HUES48 (cell line): ENCODE data around the gene GRIN2C.
A peak's percentile ranks its signal among the peaks of the same experiment; 100 is the strongest.

ENCODE experiments used
- H3K27ac ChIP-seq: one replicate; pipeline ENCODE4 v1.7.0; 2013; ENCODE audit warnings: low read depth, low read length, inconsistent platforms
- H3K27me3 ChIP-seq: 2 replicates; pipeline ENCODE4 v1.6.1; 2013; ENCODE audit warnings: mild to moderate bottlenecking, low read length; ENCODE audit not compliant: control insufficient read depth, insufficient read depth
- H3K36me3 ChIP-seq: 2 replicates; pipeline ENCODE4 v1.6.1; 2013; ENCODE audit warnings: low read length; ENCODE audit not compliant: control insufficient read depth, insufficient read depth
- H3K4me1 ChIP-seq: 2 replicates; pipeline ENCODE4 v1.6.1; 2013; ENCODE audit warnings: mild to moderate bottlenecking, low read length; ENCODE audit not compliant: control insufficient read depth, insufficient read depth
- H3K4me3 ChIP-seq: 2 replicates; pipeline ENCODE4 v1.5.1; 2013; ENCODE audit warnings: mild to moderate bottlenecking, low read depth, low read length
- H3K9ac ChIP-seq: 2 replicates; pipeline ENCODE4 v1.6.1; 2013; ENCODE audit warnings: mild to moderate bottlenecking, low read depth, low read length, moderate library complexity
- H3K9me3 ChIP-seq: 2 replicates; pipeline ENCODE4 v1.6.1; 2013; ENCODE audit warnings: low read length; ENCODE audit not compliant: control insufficient read depth, insufficient read depth

GRIN2C gene

DNA sequence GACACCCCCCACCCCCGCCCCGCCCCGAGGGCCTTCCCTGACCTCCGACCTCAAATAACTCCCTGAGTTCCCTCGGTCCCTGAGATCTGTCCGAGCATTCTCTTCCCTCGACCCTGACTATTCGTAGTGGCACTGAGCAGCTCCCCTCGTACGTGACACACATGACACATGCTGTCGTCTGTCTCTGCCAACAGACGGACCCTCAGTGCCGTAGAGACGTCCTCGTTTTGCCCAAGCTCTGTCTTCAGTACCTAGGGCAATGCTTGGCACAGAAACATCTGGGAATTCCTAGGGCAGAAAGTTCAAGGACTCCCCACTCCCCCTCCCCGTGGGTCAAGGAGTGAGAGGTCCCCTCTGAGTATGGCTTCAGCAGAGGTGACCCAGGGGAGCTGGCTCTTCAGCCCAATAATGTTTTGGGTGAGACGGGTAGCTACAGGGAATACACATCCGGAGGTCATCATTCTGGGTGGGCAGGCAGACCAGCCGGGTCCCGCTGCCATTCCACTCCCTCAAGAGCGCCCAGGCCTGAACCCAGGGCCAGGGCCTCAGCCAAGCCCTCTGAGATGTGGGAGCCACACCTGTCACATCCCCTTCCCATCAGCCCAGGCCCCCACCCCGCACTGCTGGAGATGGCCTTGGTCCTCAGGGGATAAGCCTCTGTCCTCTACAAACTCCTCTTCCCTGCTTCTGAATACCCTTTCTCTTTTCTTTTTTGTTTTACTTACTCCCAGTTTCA is 34.4 kb upstream of the GRIN2C start:
- Histone ChIP-seq H3K27me3 (peaks cover 53% of the 10 kb centered on the region), H3K4me1 (no peaks in the 10 kb centered on the region), H3K36me3 (no peaks in the 10 kb centered on the region), H3K27ac (no peak overlapping the region), H3K9ac (no peak overlapping the region), H3K9me3 (no peaks in the 10 kb centered on the region), H3K4me3 (peak overlapping the region; percentile 69; the same call in 1 of the 2 replicates)

DNA sequence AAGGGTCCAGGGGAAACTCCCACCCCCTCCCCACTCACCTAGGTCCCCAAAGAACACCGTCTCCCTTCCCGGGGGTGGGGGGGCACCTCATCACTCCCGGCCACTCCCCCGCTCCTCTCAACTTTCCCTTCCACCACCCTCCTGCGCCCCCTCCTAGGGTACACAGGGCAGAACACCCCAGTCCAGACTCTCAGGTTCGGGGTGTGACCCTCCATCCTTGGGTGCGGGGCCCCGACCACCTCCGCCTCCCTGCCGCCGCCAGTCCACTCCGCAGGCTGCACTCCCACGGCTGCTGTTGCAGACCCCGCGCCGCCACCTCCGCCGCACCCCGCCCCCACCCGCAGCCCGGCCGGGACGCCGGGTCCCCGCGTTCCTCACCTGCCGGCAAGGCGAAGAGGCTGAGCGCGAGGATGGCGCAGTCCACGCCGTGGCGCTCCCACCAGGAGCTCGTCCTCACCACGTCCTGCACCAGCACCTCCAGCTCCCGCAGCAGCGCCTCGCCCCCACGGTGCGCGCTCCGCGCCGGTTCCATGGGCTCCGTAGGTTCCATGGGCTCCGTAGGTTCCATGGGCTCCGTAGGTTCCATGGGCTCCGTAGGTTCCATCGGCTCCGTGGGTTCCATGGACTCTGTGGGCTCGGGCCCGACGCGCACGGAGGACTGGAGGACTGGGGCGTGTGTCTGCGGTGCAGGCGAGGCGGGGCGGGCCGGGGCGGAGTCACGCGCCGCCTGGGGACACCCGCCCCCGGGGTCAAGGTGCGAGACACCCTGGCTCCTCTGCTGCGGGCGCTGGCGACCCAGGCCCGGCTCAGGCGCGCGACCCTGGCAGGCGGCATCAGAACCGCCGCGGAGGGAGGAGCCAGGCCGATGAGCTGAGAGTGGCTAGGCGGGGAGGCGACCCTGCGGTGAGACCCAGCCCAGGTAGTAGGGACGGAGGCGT is 33.6 kb upstream of the GRIN2C start, which contains the start of gene FADS6:
TSS of gene FADS6 (minus strand) at position 660 of the 938 bp plus-strand sequence. CDS start at position 622, 38 bp downstream.
- Histone ChIP-seq H3K27me3 (peaks cover 53% of the 10 kb centered on the region), H3K9ac (no peak within 1 kb of the TSS), H3K4me3 (peak within 1 kb of the TSS; percentile 69), H3K36me3 (no peaks in the 10 kb centered on the region), H3K9me3 (no peaks in the 10 kb centered on the region), H3K4me1 (no peaks in the 10 kb centered on the region), H3K27ac (no peak within 1 kb of the TSS)

DNA sequence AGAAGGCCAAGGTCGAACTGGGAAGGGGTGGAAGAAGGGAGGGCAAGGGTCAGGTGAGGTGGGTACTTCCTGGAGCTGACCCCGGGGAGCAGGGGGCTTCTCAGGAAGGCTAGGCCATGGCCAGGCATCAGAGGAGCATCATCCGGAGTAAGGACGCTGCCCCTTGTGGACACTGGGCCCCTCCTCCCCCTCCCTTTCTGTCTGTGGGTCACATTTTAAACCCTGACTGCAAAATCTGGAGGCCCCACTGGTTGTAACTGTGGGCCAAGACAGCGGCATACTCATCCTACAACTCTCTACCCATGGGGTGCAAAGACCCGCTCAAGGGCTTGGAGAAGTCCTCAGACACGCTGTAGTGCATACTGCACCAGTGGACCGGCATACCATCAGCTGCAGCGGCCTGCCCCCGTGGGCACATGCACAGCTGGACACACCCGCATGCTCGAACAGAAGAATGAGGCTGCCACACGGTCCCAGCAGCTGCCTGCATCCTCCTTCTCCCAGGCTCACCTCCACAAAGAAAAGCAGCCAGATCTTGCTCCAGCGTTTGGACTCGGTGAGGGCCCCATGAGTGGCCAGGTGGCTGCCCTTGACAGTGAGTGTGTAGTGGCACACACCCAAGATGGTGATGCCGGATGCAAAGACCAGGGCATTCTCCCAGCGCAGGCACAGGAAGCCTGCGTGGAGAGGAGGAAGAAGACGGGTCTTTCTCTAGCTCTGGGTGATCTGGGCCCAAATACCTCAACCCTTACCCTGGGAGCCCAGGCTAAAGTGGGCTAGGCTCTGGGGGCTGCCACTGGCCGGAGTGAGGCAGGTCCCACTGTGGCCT is 32.5 kb upstream of the GRIN2C start:
- Histone ChIP-seq H3K4me1 (no peaks in the 10 kb centered on the region), H3K4me3 (peak overlapping the region; percentile 69; the same call in 1 of the 2 replicates), H3K9me3 (no peaks in the 10 kb centered on the region), H3K36me3 (no peaks in the 10 kb centered on the region), H3K9ac (no peak overlapping the region), H3K27ac (no peak overlapping the region), H3K27me3 (peaks cover 53% of the 10 kb centered on the region)

DNA sequence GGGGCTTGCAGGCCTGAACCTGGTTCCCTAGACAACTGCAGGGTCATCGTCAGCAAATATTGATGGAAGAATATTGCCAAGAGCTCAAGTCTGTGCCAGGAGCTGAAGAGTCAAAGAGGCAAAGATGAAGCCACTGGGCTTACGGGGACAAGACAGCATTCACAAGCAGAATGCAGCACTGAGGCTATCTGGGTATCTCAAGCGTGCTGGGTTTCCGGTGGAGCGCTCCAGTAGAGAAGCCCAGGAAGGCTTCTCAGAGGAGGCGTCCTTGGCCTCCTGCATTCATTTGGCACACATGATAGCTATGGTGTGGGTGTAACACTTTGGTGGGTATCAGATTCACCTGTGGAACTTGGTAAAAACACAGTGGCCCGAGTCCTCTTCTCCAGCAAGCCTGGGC is 30.9 kb upstream of the GRIN2C start:
- Histone ChIP-seq H3K4me1 (no peaks in the 10 kb centered on the region), H3K27ac (no peak overlapping the region), H3K9me3 (no peaks in the 10 kb centered on the region), H3K9ac (no peak overlapping the region), H3K36me3 (no peaks in the 10 kb centered on the region), H3K27me3 (peaks cover 42% of the 10 kb centered on the region), H3K4me3 (no peak overlapping the region)

DNA sequence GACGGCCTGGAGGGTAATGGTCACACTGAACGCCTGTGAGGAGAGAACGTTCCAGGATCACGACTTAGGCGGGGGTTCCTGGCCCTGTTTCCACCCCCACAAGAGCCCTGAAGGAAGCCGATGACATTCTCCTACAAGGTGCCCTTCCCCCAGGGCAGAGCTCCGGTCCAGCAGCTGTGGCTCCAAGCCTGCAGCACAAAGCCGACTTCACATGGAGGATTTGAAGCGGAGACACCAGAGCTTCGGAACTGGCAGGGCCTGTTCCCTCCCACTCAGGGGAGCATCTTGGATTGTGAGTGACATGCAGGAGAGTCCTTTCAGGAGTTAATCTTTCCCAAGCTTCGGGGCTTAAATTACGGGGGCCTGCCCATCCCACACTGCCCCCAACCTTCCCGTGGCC is 28.8 kb upstream of the GRIN2C start:
- Histone ChIP-seq H3K9ac (no peak overlapping the region), H3K4me1 (no peaks in the 10 kb centered on the region; the same call in 1 of the 2 replicates), H3K9me3 (no peaks in the 10 kb centered on the region), H3K36me3 (no peaks in the 10 kb centered on the region), H3K27ac (no peak overlapping the region), H3K27me3 (peaks cover 22% of the 10 kb centered on the region), H3K4me3 (no peak overlapping the region)

DNA sequence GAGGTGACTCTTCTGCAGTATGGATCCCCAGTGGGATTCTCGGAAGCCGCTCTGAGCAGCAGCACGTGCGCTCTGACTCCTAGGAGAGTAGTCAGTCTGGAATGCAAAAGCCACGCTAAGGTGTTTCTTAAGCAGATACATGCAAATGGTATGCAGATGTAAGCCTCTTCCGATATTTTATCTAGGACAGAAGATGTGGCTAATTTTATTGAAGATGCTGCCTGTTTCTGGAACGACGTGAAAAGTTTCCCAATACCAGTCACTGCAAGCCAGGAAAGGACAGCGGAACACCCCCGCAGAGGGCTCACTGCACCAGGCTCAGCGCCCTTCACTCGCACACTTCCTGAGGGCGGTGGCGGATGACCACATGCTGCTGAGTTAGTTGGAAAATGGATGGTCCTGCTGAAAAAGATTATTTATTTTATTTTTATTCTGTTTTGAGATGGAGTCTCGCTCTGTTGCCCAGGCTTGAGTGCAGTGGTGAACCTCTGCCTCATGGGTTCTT is 23.6 kb upstream of the GRIN2C start:
- Histone ChIP-seq H3K9ac (no peak overlapping the region), H3K9me3 (no peaks in the 10 kb centered on the region), H3K27ac (no peak overlapping the region), H3K4me3 (no peak overlapping the region), H3K4me1 (peaks cover 9% of the 10 kb centered on the region), H3K36me3 (no peaks in the 10 kb centered on the region), H3K27me3 (no peaks in the 10 kb centered on the region; the same call in 1 of the 2 replicates)

DNA sequence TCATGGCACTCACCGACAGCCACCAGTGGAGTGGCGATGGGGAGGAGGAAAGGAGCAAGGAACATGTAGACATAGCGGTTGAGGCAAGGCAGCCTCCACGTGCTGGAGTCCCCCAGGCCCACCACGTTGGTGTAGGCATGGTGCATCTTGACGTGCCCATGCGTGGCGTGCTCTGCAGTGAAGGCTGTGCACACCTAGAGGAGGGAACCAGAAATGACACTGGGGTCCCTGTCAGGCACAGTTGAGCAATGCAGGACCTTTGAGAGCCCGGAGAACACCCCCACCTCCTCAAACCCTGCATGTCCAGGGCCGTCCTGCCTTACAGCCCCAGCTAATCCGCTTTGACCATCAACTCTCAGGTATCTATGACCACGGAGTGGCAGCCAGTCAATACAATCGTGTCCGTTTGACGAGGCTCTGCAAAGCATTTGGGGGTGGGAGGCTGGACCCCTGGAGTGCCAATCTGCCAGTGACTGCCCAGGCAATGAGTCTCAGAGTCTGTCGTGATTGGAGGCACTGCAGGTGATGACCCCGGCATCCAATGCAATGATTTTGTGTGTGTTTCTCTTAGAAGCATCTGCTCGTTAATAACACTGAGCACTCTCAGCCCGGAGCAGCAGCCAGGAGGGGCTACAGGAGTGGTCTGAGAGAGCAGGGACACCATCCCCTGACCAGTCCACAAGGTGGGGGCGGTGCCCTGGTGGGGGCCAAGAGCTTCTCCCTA is 23.0 kb upstream of the GRIN2C start:
- no peaks in the 10 kb centered on the region for H3K36me3 ChIP-seq
- no peak overlapping the region for H3K27ac ChIP-seq
- H3K9ac ChIP-seq, result no peak overlapping the region
- H3K4me1 ChIP-seq, result peaks cover 9% of the 10 kb centered on the region
- H3K9me3 ChIP-seq, result no peaks in the 10 kb centered on the region
- no peak overlapping the region for H3K4me3 ChIP-seq
- no peaks in the 10 kb centered on the region; the same call in 1 of the 2 replicates for H3K27me3 ChIP-seq

DNA sequence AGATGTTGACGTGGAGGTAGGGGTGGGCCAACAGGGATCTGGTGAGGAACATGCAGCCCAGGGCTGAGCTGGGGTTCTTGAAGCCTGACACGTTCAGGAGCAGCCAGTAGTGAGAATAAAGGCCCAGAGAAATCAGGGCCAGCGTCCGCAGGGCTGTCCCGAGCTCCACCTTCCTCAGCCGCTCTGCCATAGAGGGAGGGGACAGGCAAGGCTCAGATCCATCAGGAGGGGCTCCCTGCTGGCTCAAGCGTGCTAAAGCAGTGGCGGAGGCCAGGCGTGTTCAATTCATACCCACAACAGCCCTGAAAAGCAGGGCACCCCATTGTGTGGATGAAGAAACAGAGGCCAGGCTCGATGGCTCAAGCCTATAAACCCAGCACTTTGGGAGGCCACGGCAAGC is 21.4 kb upstream of the GRIN2C start:
- Histone ChIP-seq H3K27ac (no peak overlapping the region), H3K27me3 (no peaks in the 10 kb centered on the region), H3K4me1 (peaks cover 9% of the 10 kb centered on the region), H3K36me3 (no peaks in the 10 kb centered on the region), H3K4me3 (no peak overlapping the region), H3K9me3 (no peaks in the 10 kb centered on the region), H3K9ac (no peak overlapping the region)

DNA sequence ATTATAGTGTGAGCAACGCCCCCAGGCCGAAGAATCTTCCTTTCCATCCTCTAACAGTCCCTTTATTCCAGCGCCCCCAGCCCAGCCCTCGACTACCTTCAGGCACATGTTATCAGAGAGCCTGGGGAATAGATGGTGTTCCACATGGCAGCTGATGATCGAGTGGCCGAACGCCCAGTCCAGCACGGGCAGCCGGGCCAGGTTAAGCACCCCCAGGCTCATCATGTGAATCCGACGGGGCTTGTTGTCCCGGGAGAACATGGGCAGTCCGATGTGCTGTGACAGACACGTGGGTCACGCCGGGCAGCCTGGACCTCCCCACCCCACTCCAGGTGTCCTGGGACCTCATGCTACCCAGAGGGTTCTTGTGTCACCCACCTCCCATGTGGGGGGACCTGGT is 19.6 kb upstream of the GRIN2C start:
- H3K27me3 ChIP-seq, result no peaks in the 10 kb centered on the region
- H3K9ac ChIP-seq, result no peak overlapping the region
- H3K4me1 ChIP-seq, result peaks cover 9% of the 10 kb centered on the region
- no peaks in the 10 kb centered on the region for H3K9me3 ChIP-seq
- H3K4me3 ChIP-seq, result no peak overlapping the region
- H3K36me3 ChIP-seq, result no peaks in the 10 kb centered on the region
- no peak overlapping the region for H3K27ac ChIP-seq

DNA sequence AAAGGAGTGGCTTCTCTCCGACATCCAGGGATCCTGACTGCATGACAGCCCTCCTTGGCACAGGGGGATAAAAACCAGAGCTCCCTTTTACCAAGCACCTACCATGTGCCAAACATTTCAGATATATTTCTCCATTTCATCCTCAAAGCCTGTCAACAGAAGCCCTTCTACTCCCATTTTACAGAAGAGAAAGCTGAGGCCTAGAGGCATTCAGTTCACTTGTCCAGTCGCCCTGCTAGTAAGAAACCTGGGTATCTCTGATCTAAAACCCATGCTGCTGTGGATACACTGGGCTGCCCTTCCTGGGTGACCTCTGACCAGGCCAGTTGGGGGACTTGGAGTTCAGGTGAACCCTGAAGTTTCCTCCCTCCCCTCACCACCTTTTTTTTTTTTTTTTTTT is 19.0 kb upstream of the GRIN2C start:
- no peak overlapping the region for H3K4me3 ChIP-seq
- no peak overlapping the region for H3K27ac ChIP-seq
- H3K36me3 ChIP-seq, result no peaks in the 10 kb centered on the region
- H3K4me1 ChIP-seq, result peaks cover 14% of the 10 kb centered on the region
- H3K9me3 ChIP-seq, result no peaks in the 10 kb centered on the region
- H3K27me3 ChIP-seq, result no peaks in the 10 kb centered on the region
- H3K9ac ChIP-seq, result no peak overlapping the region
